Sigmoid colon (tissue), 7 donors: ENCODE results near the gene TRIM37. TPM values are rescaled to one million over a fixed set of nuclear protein-coding genes. Genes with fewer than 3 reads are reported as not detected.

ENCODE experiments used
- DNase-seq: peaks from one replicate; pipeline ENCODE4 v3.0.0-alpha.2; 2019
- H3K27ac ChIP-seq, 4 donors: fragments of 200-600 bp; sonication (generic); one replicate each; pipeline ENCODE4 v1.5.1; 2016 to 2019; ENCODE audit warnings: mild to moderate bottlenecking in 1 of 4
- H3K27me3 ChIP-seq, 3 donors: fragments of 200-600 bp; sonication (generic); one replicate each; pipeline ENCODE4 v1.5.1; 2019; ENCODE audit warnings: mild to moderate bottlenecking in 1 of 3
- H3K36me3 ChIP-seq, 4 donors: fragments of 200-600 bp; sonication (generic); one replicate each; pipeline ENCODE4 v1.5.1; 2016 to 2019
- H3K4me1 ChIP-seq, 4 donors: fragments of 200-600 bp; sonication (generic); one replicate each; pipeline ENCODE4 v1.5.1; 2017 to 2019
- H3K4me3 ChIP-seq, 4 donors: fragments of 200-600 bp; sonication (generic); one replicate each; pipeline ENCODE4 v1.5.1; 2017 to 2019; ENCODE audit warnings: mild to moderate bottlenecking in 2 of 4, moderate library complexity in 1 of 4
- H3K9me3 ChIP-seq, 4 donors: fragments of 200-600 bp in 3 of 4; sonication (generic) in 3 of 4; one replicate each; pipeline versions ENCODE4 v1.5.1 to v1.6.1; 2013 to 2019
- EP300 ChIP-seq, 4 donors: sonication (generic); formaldehyde crosslinking; IDR thresholded peaks; one replicate each; pipeline ENCODE4 v1.6.1; 2017; ENCODE audit warnings: antibody characterized with exemption in 4 of 4
- POLR2A ChIP-seq, 2 donors: fragments of 450-650 bp; IDR thresholded peaks; one replicate each; pipeline ENCODE4 v1.6.1; 2016; ENCODE audit warnings: antibody characterized with exemption in 2 of 2, mild to moderate bottlenecking in 2 of 2, moderate library complexity in 2 of 2
- POLR2AphosphoS5 ChIP-seq, 4 donors: sonication (generic); formaldehyde crosslinking; IDR thresholded peaks; one replicate each; pipeline ENCODE4 v1.6.1; 2017; ENCODE audit warnings: antibody characterized with exemption in 4 of 4
- WGBS, 2 donors: extraction: QIAGEN DNeasy Blood & Tissue Kit; methylation state at CpG; one replicate each; pipeline ENCODE4 v1.1.7; 2013; 5-methylcytosine and 5-hydroxymethylcytosine counted together
- intact Hi-C: fragments of 100-400 bp; cut with DNase I; formaldehyde crosslinking; loops from one replicate; pipeline ENCODE4 v1.15.1; 2023
- polyA plus RNA-seq, 3 donors: library from polyadenylated mRNA; stranded (reverse); fragments of 200-250 nt; gene quantifications; one replicate each; pipeline ENCODE4 v1.2.3, GENCODE V29; 2013
- total RNA-seq, 4 donors: library from RNA; depleted of rRNA; stranded (reverse); fragments of >200 nt; gene quantifications; one replicate each; pipeline ENCODE4 v1.1.0, GENCODE V29; 2016
- TF ChIP-seq, protein P1 (sequence below), 4 experiments: fragments of 450-650 bp in 3 of 4; fragments of 200-600 bp in 1 of 4; IDR thresholded peaks; one replicate each; pipeline ENCODE4 v1.5.1; 2016 to 2019; ENCODE audit warnings: antibody characterized with exemption in 4 of 4, mild to moderate bottlenecking in 3 of 4, moderate library complexity in 2 of 4
- donor health status: healthy with polysubstance abuse.
- donor health status: Bipolar disorder and iron deficiency.
- donor health status: healthy.

Gene TRIM37
- total and polyA plus RNA-seq, 7 donors = 6.5 to 37.8 (median 20.2) TPM

DNA sequence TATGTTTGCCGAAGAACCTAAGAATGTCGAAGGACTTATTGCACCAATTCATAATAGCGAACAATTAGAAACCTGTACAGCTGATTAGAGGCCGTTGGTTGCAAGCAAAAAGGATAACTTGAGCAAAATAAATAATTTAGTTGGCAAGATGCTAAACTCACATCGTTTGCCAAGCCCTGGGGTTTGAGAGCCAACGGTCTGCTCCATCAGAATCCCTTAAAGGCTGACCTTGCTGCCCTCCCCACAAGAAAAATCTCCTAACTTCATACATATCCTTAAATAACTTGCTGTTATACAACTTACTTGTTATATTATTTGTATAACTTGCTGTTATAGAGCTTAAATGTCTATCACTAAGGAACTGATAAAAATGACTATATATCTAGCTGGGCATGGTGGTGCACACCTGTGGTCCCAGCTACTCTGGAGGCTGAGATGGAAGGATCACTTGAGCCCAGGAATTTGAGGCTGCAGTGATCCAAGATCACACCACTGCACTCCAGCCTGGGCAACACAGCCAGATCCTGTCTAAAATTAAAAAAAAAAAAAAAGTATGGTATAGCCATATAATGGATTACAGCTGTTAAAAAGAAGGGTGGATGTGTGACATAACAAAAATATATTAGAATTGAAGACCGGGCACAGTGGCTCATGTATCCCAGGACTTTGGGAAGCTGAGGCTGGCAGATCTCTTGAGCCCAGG, 1.9 kb upstream of the TRIM37 start:
- Histone ChIP-seq H3K36me3 (peaks cover 0 to 11% (median 0%) of the 10 kb centered on the region in 4 donors), H3K4me3 (no peak overlapping the region), H3K4me1 (peaks cover 0 to 33% (median 24%) of the 10 kb centered on the region in 4 donors), H3K27me3 (no peaks in the 10 kb centered on the region), H3K9me3 (no peaks in the 10 kb centered on the region), H3K27ac (no peak overlapping the region)
- DNase-seq = no peak
- TF ChIP-seq, protein P1, sequence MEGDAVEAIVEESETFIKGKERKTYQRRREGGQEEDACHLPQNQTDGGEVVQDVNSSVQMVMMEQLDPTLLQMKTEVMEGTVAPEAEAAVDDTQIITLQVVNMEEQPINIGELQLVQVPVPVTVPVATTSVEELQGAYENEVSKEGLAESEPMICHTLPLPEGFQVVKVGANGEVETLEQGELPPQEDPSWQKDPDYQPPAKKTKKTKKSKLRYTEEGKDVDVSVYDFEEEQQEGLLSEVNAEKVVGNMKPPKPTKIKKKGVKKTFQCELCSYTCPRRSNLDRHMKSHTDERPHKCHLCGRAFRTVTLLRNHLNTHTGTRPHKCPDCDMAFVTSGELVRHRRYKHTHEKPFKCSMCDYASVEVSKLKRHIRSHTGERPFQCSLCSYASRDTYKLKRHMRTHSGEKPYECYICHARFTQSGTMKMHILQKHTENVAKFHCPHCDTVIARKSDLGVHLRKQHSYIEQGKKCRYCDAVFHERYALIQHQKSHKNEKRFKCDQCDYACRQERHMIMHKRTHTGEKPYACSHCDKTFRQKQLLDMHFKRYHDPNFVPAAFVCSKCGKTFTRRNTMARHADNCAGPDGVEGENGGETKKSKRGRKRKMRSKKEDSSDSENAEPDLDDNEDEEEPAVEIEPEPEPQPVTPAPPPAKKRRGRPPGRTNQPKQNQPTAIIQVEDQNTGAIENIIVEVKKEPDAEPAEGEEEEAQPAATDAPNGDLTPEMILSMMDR (IDR thresholded peaks at IDR 0.05) = no peak
- TF ChIP-seq POLR2AphosphoS5 (IDR thresholded peaks at IDR 0.05) (no peak), EP300 (IDR thresholded peaks at IDR 0.05) (no peak), POLR2A (IDR thresholded peaks at IDR 0.05) (no peak)
- intact Hi-C loops = loop anchor here (5.0 kb wide), 1 partner anchor 591 kb away; no protein-coding TSS in a partner anchor
- WGBS, 2 donors = 92 to 94% methylated on average over 7 of the region's 7 CpGs

DNA sequence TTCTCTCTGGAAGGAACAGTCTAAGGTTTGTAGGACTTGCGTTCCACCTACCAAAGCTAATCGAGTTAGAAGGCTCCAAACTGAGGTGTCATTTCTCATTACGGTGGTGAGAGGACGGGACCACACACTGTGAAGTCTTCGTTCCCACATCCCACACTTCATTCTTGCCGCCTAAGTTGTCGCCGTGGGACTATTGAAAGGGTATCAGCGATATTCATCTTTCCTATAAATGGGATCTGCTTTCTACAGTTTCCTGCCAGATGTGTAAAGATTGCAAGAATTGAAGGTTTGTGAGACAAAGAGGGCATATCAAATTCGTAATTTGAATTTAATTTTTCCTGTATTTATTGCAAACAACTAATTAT, 608 bp upstream of the TRIM37 start:
- H3K27ac ChIP-seq = peak overlapping the region; percentile 94 to 98 (median 97)
- peaks cover 0 to 24% (median 0%) of the 10 kb centered on the region in 4 donors for H3K36me3 ChIP-seq
- DNase-seq = no peak
- H3K4me1 ChIP-seq = peaks cover 0 to 33% (median 24%) of the 10 kb centered on the region in 4 donors
- TF ChIP-seq, protein P1 (IDR thresholded peaks at IDR 0.05) = no peak
- TF ChIP-seq POLR2AphosphoS5 (IDR thresholded peaks at IDR 0.05) (no peak), EP300 (IDR thresholded peaks at IDR 0.05) (no peak), POLR2A (IDR thresholded peaks at IDR 0.05) (no peak)
- no peaks in the 10 kb centered on the region for H3K9me3 ChIP-seq
- intact Hi-C loops = loop anchor here (5.0 kb wide), 1 partner anchor 590 kb away; no protein-coding TSS in a partner anchor
- no peaks in the 10 kb centered on the region for H3K27me3 ChIP-seq
- 1 to 3% methylated on average over 10 of the region's 10 CpGs for WGBS, 2 donors
- H3K4me3 ChIP-seq = peak overlapping the region; percentile 74 to 100 (median 95)

DNA sequence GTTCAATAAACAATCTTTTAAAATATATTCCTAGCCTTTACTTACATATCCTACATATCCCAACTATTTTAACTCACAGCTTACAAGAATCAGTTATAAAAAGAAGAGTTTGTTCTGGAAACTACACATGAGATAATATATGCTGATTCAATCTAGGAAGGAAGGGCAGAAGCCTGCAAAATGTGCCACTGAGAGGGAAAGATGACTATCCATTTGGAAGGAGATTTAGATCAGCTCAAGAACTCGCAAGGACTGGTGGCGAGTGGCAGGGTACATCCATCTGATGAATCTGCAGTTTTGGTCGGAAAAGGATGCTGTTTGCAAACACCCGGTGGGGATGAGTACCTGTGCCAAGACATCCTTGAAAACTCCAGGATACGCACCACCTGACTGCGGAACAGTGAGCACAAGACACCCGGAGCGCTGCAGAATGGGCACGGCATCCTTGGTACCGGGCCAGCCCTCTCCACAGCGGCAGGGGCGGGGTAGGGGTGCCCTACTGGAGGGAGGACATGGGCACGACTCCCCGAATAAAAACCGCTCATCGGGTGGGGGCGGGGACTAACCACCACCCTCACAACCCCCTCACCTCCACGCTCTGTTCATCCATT, 723 bp downstream of the TRIM37 start:
- H3K27me3 ChIP-seq = no peaks in the 10 kb centered on the region
- H3K27ac ChIP-seq = peak overlapping the region; percentile 94 to 98 (median 97)
- WGBS, 2 donors = 0 to 1% methylated on average over 18 of the region's 18 CpGs
- TF ChIP-seq, protein P1 (IDR thresholded peaks at IDR 0.05) = no peak
- TF ChIP-seq POLR2A (IDR thresholded peaks at IDR 0.05) = no peak
- no peak for TF ChIP-seq POLR2AphosphoS5 (IDR thresholded peaks at IDR 0.05)
- no peak for TF ChIP-seq EP300 (IDR thresholded peaks at IDR 0.05)
- peak overlapping the region; percentile 74 to 100 (median 95) for H3K4me3 ChIP-seq
- H3K4me1 ChIP-seq = peaks cover 0 to 31% (median 23%) of the 10 kb centered on the region in 4 donors
- peaks cover 0 to 18% (median 0%) of the 10 kb centered on the region in 4 donors for H3K36me3 ChIP-seq
- no peaks in the 10 kb centered on the region for H3K9me3 ChIP-seq
- DNase-seq = peak; percentile 84
- intact Hi-C loops = loop anchor here (1.0 to 5.0 kb wide), 2 partner anchors 48 to 589 kb away; no protein-coding TSS in a partner anchor

DNA sequence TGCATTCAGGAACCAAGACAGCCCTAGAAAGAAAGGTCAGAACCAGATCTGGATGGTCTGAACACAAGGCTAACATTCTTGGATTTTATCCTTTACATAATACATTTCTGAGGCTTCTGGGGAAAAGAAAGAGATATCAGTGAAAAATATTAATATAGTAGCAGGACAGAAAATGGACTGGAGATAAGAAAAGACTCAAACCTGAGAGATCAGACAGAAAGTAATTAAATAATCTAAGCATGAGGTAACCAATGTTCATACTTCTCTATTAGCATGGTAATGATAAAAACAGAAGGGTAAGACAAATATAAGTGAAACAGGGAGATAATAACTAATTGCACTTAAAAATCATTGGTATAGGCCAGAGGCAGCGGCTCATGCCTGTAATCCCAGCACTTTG, 5.5 kb downstream of the TRIM37 start:
- TF ChIP-seq POLR2AphosphoS5 (IDR thresholded peaks at IDR 0.05) = no peak
- TF ChIP-seq, protein P1 (IDR thresholded peaks at IDR 0.05) = no peak
- TF ChIP-seq POLR2A (IDR thresholded peaks at IDR 0.05) = no peak
- no peak for TF ChIP-seq EP300 (IDR thresholded peaks at IDR 0.05)
- Histone ChIP-seq H3K27me3 (no peaks in the 10 kb centered on the region), H3K27ac (no peak overlapping the region), H3K4me3 (no peak overlapping the region), H3K9me3 (no peaks in the 10 kb centered on the region), H3K36me3 (peaks cover 0 to 35% (median 0%) of the 10 kb centered on the region in 4 donors), H3K4me1 (peaks cover 0 to 20% (median 11%) of the 10 kb centered on the region in 4 donors)
- DNase-seq = no peak
- intact Hi-C loops = no loop called here
- 95 to 100% methylated on average over 1 of the region's 1 CpG for WGBS, 2 donors
